Measurements from ENCODE around the gene MAP3K5.

MAP3K5 gene

GRCh38 chr6:136579800-136580199 lies 212.5 kb downstream of the MAP3K5 start:
- DNase-seq (ENCODE audit: low spot score) = no peak

GRCh38 chr6:136576821-136577220 lies 215.5 kb downstream of the MAP3K5 start:
- no peak for DNase-seq (ENCODE audit: low spot score)

GRCh38 chr6:136571496-136571895 lies 220.8 kb downstream of the MAP3K5 start:
- no peak for DNase-seq (ENCODE audit: low spot score)

GRCh38 chr6:136571065-136571464 lies 221.2 kb downstream of the MAP3K5 start:
- no peak for DNase-seq (ENCODE audit: low spot score)

GRCh38 chr6:136568129-136568528 lies 224.1 kb downstream of the MAP3K5 start:
- no peak for DNase-seq (ENCODE audit: low spot score)

GRCh38 chr6:136567688-136568087 lies 224.6 kb downstream of the MAP3K5 start:
- DNase-seq (ENCODE audit: low spot score) = no peak

- DNase-seq (ENCODE audit: low spot score) = no peak
These were observed 225.4 kb downstream of the MAP3K5 start for GRCh38 chr6:136566851-136567250.

GRCh38 chr6:136566007-136566487 lies 226.2 kb downstream of the MAP3K5 start:
- no peak for DNase-seq (ENCODE audit: low spot score)

- DNase-seq (ENCODE audit: low spot score) = no peak
These were observed 228.1 kb downstream of the MAP3K5 start for GRCh38 chr6:136564180-136564579.

- no peak for DNase-seq (ENCODE audit: low spot score)
These were observed 228.7 kb downstream of the MAP3K5 start for GRCh38 chr6:136563386-136564152.

GRCh38 chr6:136562211-136562610 lies 230.1 kb downstream of the MAP3K5 start:
- DNase-seq (ENCODE audit: low spot score) = no peak

- DNase-seq (ENCODE audit: low spot score) = no peak
These were observed 239.0 kb downstream of the MAP3K5 start for GRCh38 chr6:136553166-136553787.

- peak; percentile 69 for DNase-seq (ENCODE audit: low spot score)
These were observed 240.2 kb downstream of the MAP3K5 start for GRCh38 chr6:136552054-136552453.

- no peak for DNase-seq (ENCODE audit: low spot score)
These were observed 241.2 kb downstream of the MAP3K5 start for GRCh38 chr6:136551103-136551502.

GRCh38 chr6:136550330-136551071 lies 241.8 kb downstream of the MAP3K5 start, which contains the start of gene MAP7:
TSS of gene MAP7 (minus strand) at chr6:136550422. CDS start at chr6:136550408, 14 bp downstream.
- peak; percentile 34 for DNase-seq (ENCODE audit: low spot score)

- no peak for DNase-seq (ENCODE audit: low spot score)
These were observed 242.3 kb downstream of the MAP3K5 start for GRCh38 chr6:136550045-136550329.

- DNase-seq (ENCODE audit: low spot score) = no peak
These were observed 242.8 kb downstream of the MAP3K5 start for GRCh38 chr6:136549300-136550044.

GRCh38 chr6:136548582-136549299 lies 243.5 kb downstream of the MAP3K5 start:
- DNase-seq (ENCODE audit: low spot score) = no peak

- no peak for DNase-seq (ENCODE audit: low spot score)
These were observed 244.4 kb downstream of the MAP3K5 start for GRCh38 chr6:136547871-136548270.

- DNase-seq (ENCODE audit: low spot score) = peak; percentile 52
These were observed 244.9 kb downstream of the MAP3K5 start for GRCh38 chr6:136547336-136547735.

- DNase-seq (ENCODE audit: low spot score) = no peak
These were observed 245.9 kb downstream of the MAP3K5 start for GRCh38 chr6:136546331-136546730.

All from SK-N-DZ (cell line).